GM12878 (cell line): ENCODE measurements around the gene MKRN2. TPM values are rescaled to one million over a fixed set of nuclear protein-coding genes. Genes with fewer than 3 reads are reported as not detected.

Experiments used
- CBX5 ChIP-seq: sonication (generic); IDR thresholded peaks from 2 replicates; pipeline ENCODE4 v1.6.1; 2016; ENCODE audit warnings: low read depth, moderate library complexity, mild to moderate bottlenecking, inconsistent platforms
- CHD1 ChIP-seq: IDR thresholded peaks from 2 replicates; pipeline ENCODE4 v1.6.1; 2012; ENCODE audit warnings: low read depth, low read length, improper control_type of control experiment
- CHD4 ChIP-seq: fragments of 200-600 bp; sonication (generic); IDR thresholded peaks from 2 replicates; pipeline ENCODE4 v1.6.1; 2016; ENCODE audit warnings: mild to moderate bottlenecking
- EED ChIP-seq: sonication (generic); IDR thresholded peaks from 2 replicates; pipeline ENCODE4 v1.6.1; 2016; ENCODE audit warnings: antibody characterized with exemption, low read depth
- EGR1 ChIP-seq, 2 experiments: IDR thresholded peaks; 1 replicate in 1 of 2; 2 replicates in 1 of 2; pipeline ENCODE4 v1.6.1; 2011 to 2012; ENCODE audit warnings: low read depth in 2 of 2, low read length in 2 of 2, borderline replicate concordance in 1 of 2, mild to moderate bottlenecking in 1 of 2, moderate library complexity in 1 of 2
- FOXM1 ChIP-seq: IDR thresholded peaks from 2 replicates; pipeline ENCODE4 v1.6.1; 2012; ENCODE audit warnings: low read depth, mild to moderate bottlenecking, inconsistent platforms, low read length, moderate library complexity
- HCFC1 ChIP-seq: fragments of 150-350 bp; IDR thresholded peaks from 2 replicates; pipeline ENCODE4 v1.6.1; 2014; ENCODE audit warnings: low read length
- IRF3 ChIP-seq: fragments of 450-650 bp; IDR thresholded peaks from 2 replicates; pipeline ENCODE4 v1.6.1; 2014; ENCODE audit warnings: mild to moderate bottlenecking
- MLLT1 ChIP-seq: fragments of 450-650 bp; IDR thresholded peaks from 2 replicates; pipeline ENCODE4 v1.6.1; 2016; ENCODE audit warnings: mild to moderate bottlenecking
- NFXL1 ChIP-seq: fragments of 450-650 bp; IDR thresholded peaks from 2 replicates; pipeline ENCODE4 v1.6.1; 2017; ENCODE audit warnings: antibody characterized with exemption, mild to moderate bottlenecking, borderline replicate concordance
- PAX8 ChIP-seq: fragments of 450-650 bp; IDR thresholded peaks from 2 replicates; pipeline ENCODE4 v1.6.1; 2017; ENCODE audit warnings: mild to moderate bottlenecking, moderate library complexity
- PKNOX1 ChIP-seq: fragments of 450-650 bp; IDR thresholded peaks from 2 replicates; pipeline ENCODE4 v1.6.1; 2016; ENCODE audit warnings: mild to moderate bottlenecking
- POU2F2 ChIP-seq: IDR thresholded peaks from 3 replicates; pipeline ENCODE4 v1.6.1; 2011; ENCODE audit warnings: low read depth, mild to moderate bottlenecking, low read length, borderline replicate concordance
- PRDM15 ChIP-seq: fragments of 450-650 bp; formaldehyde crosslinking; IDR thresholded peaks from 2 replicates; pipeline ENCODE4 v1.4.0; 2020; ENCODE audit warnings: mild to moderate bottlenecking, moderate library complexity
- RUNX3 ChIP-seq: IDR thresholded peaks from 2 replicates; pipeline ENCODE4 v1.6.1; 2012; ENCODE audit warnings: low read length, inconsistent platforms
- TBL1XR1 ChIP-seq: IDR thresholded peaks from 2 replicates; pipeline ENCODE4 v1.6.1; 2012; ENCODE audit warnings: low read depth, low read length, improper control_type of control experiment
- TCF3 ChIP-seq: IDR thresholded peaks from 2 replicates; pipeline ENCODE4 v1.6.1; 2012; ENCODE audit warnings: low read depth, mild to moderate bottlenecking, low read length, borderline replicate concordance; ENCODE audit not compliant: insufficient read depth
- ZNF24 ChIP-seq: fragments of 450-650 bp; IDR thresholded peaks from 2 replicates; pipeline ENCODE4 v1.6.1; 2017; ENCODE audit warnings: antibody characterized with exemption, mild to moderate bottlenecking
- ZNF274 ChIP-seq: IDR thresholded peaks from one replicate; pipeline ENCODE4 v1.8.0; 2011; ENCODE audit not compliant: insufficient read length, insufficient read depth
- polyA plus RNA-seq, 11 experiments: library from polyadenylated mRNA; depleted of rRNA in 4 of 11; unstranded in 6 of 11; stranded (reverse) in 5 of 11; fragments of >200 nt; fragmentation: Nextera tagmentation in 4 of 11; fragmentation: Illumina TruSeq in 1 of 11; extraction: Ambion mirVana in 4 of 11; extraction: Trizol in 1 of 11; gene quantifications; 1 replicate in 1 of 11; 2 replicates in 10 of 11; pipeline versions ENCODE4 v1.2.1 to v1.2.3, GENCODE V29; 2011 to 2016; ENCODE audit warnings: inconsistent platforms in 2 of 11, missing spikeins in 2 of 11, low read depth in 1 of 11
- total RNA-seq, 4 experiments: library from RNA; depleted of rRNA in 3 of 4; stranded (reverse); fragments of >200 nt in 3 of 4; fragmentation: Illumina TruSeq in 1 of 4; extraction: Trizol in 1 of 4; gene quantifications; 2 replicates each; pipeline versions ENCODE4 v1.2.1 to v1.2.3, GENCODE V29; 2013 to 2021
- TF ChIP-seq, protein P1 (sequence below): IDR thresholded peaks from 2 replicates; pipeline ENCODE4 v1.6.1; 2012; ENCODE audit warnings: low read depth, low read length, improper control_type of control experiment

The MKRN2 gene
- total and polyA plus RNA-seq, 10 of the 15 experiments (the other 5 are each of a cell fraction or from before 2014, with no cell fraction given): 15.4 to 40.7 (median 34.4) TPM

DNA sequence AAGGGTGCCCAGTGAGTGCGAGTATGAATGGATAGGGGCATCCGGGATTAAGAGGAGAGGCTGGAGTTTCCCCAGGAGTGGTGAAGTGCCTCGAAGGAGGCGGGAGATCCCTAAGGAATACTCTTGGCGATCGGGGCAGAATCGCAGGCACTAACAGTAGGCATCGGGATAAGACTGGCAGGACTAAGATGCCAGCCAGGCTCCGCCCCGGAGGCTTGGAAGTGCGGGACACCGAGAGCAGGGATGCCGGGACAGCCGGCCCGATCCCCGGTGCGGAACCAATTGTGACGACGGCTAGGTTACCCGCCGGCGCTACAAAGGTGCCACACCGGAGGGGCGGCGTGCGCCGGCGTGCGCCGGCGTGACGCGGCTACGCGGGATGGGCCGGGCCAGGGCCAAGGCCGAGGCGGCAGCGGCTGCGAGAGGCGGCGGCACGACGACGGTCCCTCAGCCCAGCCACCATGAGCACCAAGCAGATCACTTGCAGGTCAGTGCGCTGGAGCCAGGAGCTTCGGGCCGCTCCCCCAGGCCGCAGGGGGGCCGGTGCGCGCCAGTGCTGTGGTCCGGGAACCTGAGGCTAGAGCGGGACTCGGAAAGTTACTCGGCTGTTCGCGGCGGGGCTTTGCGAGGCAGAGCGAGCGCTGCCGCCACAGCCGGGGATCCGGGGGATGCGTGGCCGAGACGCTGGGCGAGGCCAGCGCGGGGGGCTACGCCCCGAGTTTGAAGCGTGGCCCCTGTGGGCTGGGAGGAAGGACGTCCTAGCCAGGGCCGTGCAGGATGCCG is at the start of gene MKRN2 (continued):
- 0 out of 2 replicates have a peak, but pooled peaks have one; percentile 19 for TF ChIP-seq RUNX3
- no peak for TF ChIP-seq PKNOX1
- TF ChIP-seq, protein P1, sequence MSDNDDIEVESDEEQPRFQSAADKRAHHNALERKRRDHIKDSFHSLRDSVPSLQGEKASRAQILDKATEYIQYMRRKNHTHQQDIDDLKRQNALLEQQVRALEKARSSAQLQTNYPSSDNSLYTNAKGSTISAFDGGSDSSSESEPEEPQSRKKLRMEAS: peak; percentile 69
- TF ChIP-seq EED: peak; percentile 89
- TF ChIP-seq CHD4: no peak
- peak; percentile 79 for TF ChIP-seq ZNF24
- no peak for TF ChIP-seq PAX8
- peak; percentile 81 for TF ChIP-seq TBL1XR1
- peak; percentile 71 to 94; a peak in 2 of 3 replicates for TF ChIP-seq EGR1 (IDR thresholded peaks at IDR 0.05; ENCODE audit: borderline replicate concordance in 1 of 2, low read depth in 2 of 2, low read length in 2 of 2)
- peak; percentile 51; the same call in 1 of the 2 replicates for TF ChIP-seq IRF3
- peak; percentile 84 for TF ChIP-seq HCFC1
- no peak for TF ChIP-seq ZNF274
- 0 out of 2 replicates have a peak, but pooled peaks have one; percentile 31 for TF ChIP-seq MLLT1
- TF ChIP-seq NFXL1: no peak
- 0 out of 2 replicates have a peak, but pooled peaks have one; percentile 65 for TF ChIP-seq CHD1
- TF ChIP-seq CBX5: peak; percentile 87
- TF ChIP-seq TCF3: peak; percentile 31; the same call in 1 of the 2 replicates
- TF ChIP-seq FOXM1: no peak
- TF ChIP-seq PRDM15 (CRISPR knock-in tag): no peak
- no peak; the same call in 2 of the 3 replicates for TF ChIP-seq POU2F2
